Neural cell (in vitro differentiated cells): Measurements from ENCODE around the gene CNDP2. TPM values are rescaled to one million over a fixed set of nuclear protein-coding genes. Genes with fewer than 3 reads are reported as not detected.

Experiments
- H2AFZ ChIP-seq: fragments of 200-600, 300-800 bp; sonication (generic), shearing (Covaris generic); 2 replicates; pipeline ENCODE4 v1.6.0; 2014; ENCODE audit warnings: low read depth, mild to moderate bottlenecking, antibody characterized with exemption, low read length, moderate library complexity
- H3F3A ChIP-seq: fragments of 200-600 bp; shearing (Covaris generic); 2 replicates; pipeline ENCODE4 v1.6.1; 2016; ENCODE audit warnings: mild to moderate bottlenecking, moderate library complexity, mixed read lengths, antibody characterized with exemption, low read length; ENCODE audit not compliant: insufficient read depth, poor library complexity, severe bottlenecking
- H3K27ac ChIP-seq: fragments of 200-600, 300-800 bp; sonication (generic), shearing (Covaris generic); 2 replicates; pipeline ENCODE4 v1.5.1; 2014; ENCODE audit warnings: mild to moderate bottlenecking, low read length, moderate library complexity
- H3K27me3 ChIP-seq: fragments of 300-800, 200-600 bp; sonication (generic), shearing (Covaris generic); 2 replicates; pipeline ENCODE4 v1.6.0; 2014; ENCODE audit warnings: mild to moderate bottlenecking, low read depth, low read length, moderate library complexity; ENCODE audit not compliant: insufficient read depth
- H3K36me3 ChIP-seq: fragments of 300-800, 200-600 bp; sonication (generic), shearing (Covaris generic); 2 replicates; pipeline ENCODE4 v1.5.1; 2014; ENCODE audit warnings: mild to moderate bottlenecking, antibody characterized with exemption, low read length, moderate library complexity; ENCODE audit not compliant: insufficient read depth
- H3K4me2 ChIP-seq: fragments of 300-800, 200-600 bp; sonication (generic), shearing (Covaris generic); 2 replicates; pipeline ENCODE4 v1.6.0; 2014; ENCODE audit warnings: mild to moderate bottlenecking, low read length
- H3K4me3 ChIP-seq: fragments of 300-800, 200-600 bp; sonication (generic), shearing (Covaris generic); 2 replicates; pipeline ENCODE4 v1.5.1; 2014; ENCODE audit warnings: mild to moderate bottlenecking, low read length, moderate library complexity
- H3K79me2 ChIP-seq: fragments of 200-600 bp; shearing (Covaris generic); replicated peaks from 2 replicates; pipeline ENCODE4 v1.6.0; 2014; ENCODE audit warnings: mild to moderate bottlenecking, low read length, moderate library complexity; ENCODE audit not compliant: insufficient read depth
- H3K9ac ChIP-seq: fragments of 300-800, 200-600 bp; sonication (generic), shearing (Covaris generic); 2 replicates; pipeline ENCODE4 v1.6.1; 2016; ENCODE audit warnings: mild to moderate bottlenecking, low read length, mixed read lengths
- H3K9me2 ChIP-seq: fragments of 200-600 bp; shearing (Covaris generic); 2 replicates; pipeline ENCODE4 v1.6.1; 2016; ENCODE audit warnings: mild to moderate bottlenecking, low read length, mixed read lengths; ENCODE audit not compliant: insufficient read depth
- H3K9me3 ChIP-seq: fragments of 200-600, 300-800 bp; sonication (generic), shearing (Covaris generic); 2 replicates; pipeline ENCODE4 v1.6.1; 2016; ENCODE audit warnings: mild to moderate bottlenecking, mixed run types, low read length, moderate library complexity, mixed read lengths
- H4K20me1 ChIP-seq: fragments of 200-600 bp; shearing (Covaris generic); 2 replicates; pipeline ENCODE4 v1.6.1; 2016; ENCODE audit warnings: mild to moderate bottlenecking, mixed run types; ENCODE audit not compliant: insufficient read depth
- EP300 ChIP-seq: fragments of 450-650 bp; conservative IDR thresholded peaks from 2 replicates; pipeline ENCODE4 v1.6.1; 2014; ENCODE audit warnings: antibody characterized with exemption, mild to moderate bottlenecking, moderate library complexity; ENCODE audit not compliant: poor library complexity, severe bottlenecking
- EZH2 ChIP-seq: fragments of 200-600, 300-800 bp; shearing (Covaris generic), sonication (generic); IDR thresholded peaks from 2 replicates; pipeline ENCODE4 v1.6.1; 2014; ENCODE audit warnings: antibody characterized with exemption, low read length, borderline replicate concordance, mild to moderate bottlenecking; ENCODE audit not compliant: insufficient read depth, poor library complexity, severe bottlenecking
- MXI1 ChIP-seq: fragments of 450-650 bp; conservative IDR thresholded peaks from 2 replicates; pipeline ENCODE4 v1.6.1; 2014; ENCODE audit warnings: antibody characterized with exemption, mild to moderate bottlenecking; ENCODE audit not compliant: poor library complexity, severe bottlenecking
- POLR2AphosphoS5 ChIP-seq: IDR thresholded peaks from 2 replicates; pipeline ENCODE4 v1.6.1; 2012
- RAD21 ChIP-seq: fragments of 450-650 bp; conservative IDR thresholded peaks from 2 replicates; pipeline ENCODE4 v1.6.1; 2014; ENCODE audit warnings: antibody characterized with exemption, mild to moderate bottlenecking, moderate library complexity
- REST ChIP-seq: IDR thresholded peaks from 2 replicates; pipeline ENCODE4 v1.6.1; 2012; ENCODE audit warnings: borderline replicate concordance
- SMC3 ChIP-seq: fragments of 450-650 bp; conservative IDR thresholded peaks from 2 replicates; pipeline ENCODE4 v1.6.1; 2014; ENCODE audit warnings: antibody characterized with exemption, mild to moderate bottlenecking, moderate library complexity; ENCODE audit not compliant: poor library complexity
- TAF1 ChIP-seq: IDR thresholded peaks from 2 replicates; pipeline ENCODE4 v1.6.1; 2012; ENCODE audit warnings: low read depth
- polyA plus RNA-seq: library from polyadenylated mRNA; depleted of rRNA; stranded (reverse); fragments of >200 nt; gene quantifications from 2 replicates; pipeline ENCODE4 v1.2.3, GENCODE V29; 2014
- TF ChIP-seq, protein P1 (sequence below): fragments of 450-650 bp; IDR thresholded peaks from 2 replicates; pipeline ENCODE4 v1.5.1; 2014; ENCODE audit warnings: antibody characterized with exemption, mild to moderate bottlenecking, moderate library complexity; ENCODE audit not compliant: poor library complexity, severe bottlenecking

The CNDP2 gene
- polyA plus RNA-seq, 1 donor from 2014 or later, result 35.7 TPM

- H3K27me3 ChIP-seq, result no peaks in the 10 kb centered on the region
- H3K27ac ChIP-seq, result no peak overlapping the region
- peak overlapping the region; percentile 100 for H3K4me3 ChIP-seq
- H4K20me1 ChIP-seq, result no peaks in the 10 kb centered on the region
- no peaks in the 10 kb centered on the region for H3K9me2 ChIP-seq
- TF ChIP-seq EP300, result no peak
- TF ChIP-seq REST, result no peak
- no peak for TF ChIP-seq EZH2
- TF ChIP-seq TAF1, result no peak
- TF ChIP-seq RAD21, result no peak
- TF ChIP-seq MXI1, result no peak
- TF ChIP-seq, protein P1, sequence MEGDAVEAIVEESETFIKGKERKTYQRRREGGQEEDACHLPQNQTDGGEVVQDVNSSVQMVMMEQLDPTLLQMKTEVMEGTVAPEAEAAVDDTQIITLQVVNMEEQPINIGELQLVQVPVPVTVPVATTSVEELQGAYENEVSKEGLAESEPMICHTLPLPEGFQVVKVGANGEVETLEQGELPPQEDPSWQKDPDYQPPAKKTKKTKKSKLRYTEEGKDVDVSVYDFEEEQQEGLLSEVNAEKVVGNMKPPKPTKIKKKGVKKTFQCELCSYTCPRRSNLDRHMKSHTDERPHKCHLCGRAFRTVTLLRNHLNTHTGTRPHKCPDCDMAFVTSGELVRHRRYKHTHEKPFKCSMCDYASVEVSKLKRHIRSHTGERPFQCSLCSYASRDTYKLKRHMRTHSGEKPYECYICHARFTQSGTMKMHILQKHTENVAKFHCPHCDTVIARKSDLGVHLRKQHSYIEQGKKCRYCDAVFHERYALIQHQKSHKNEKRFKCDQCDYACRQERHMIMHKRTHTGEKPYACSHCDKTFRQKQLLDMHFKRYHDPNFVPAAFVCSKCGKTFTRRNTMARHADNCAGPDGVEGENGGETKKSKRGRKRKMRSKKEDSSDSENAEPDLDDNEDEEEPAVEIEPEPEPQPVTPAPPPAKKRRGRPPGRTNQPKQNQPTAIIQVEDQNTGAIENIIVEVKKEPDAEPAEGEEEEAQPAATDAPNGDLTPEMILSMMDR, result no peak
- no peak for TF ChIP-seq POLR2AphosphoS5
- no peak for TF ChIP-seq SMC3
- no peak overlapping the region for H2AFZ ChIP-seq
- H3K36me3 ChIP-seq, result no peaks in the 10 kb centered on the region
- no peak overlapping the region for H3K9ac ChIP-seq
- no peaks in the 10 kb centered on the region for H3F3A ChIP-seq
- peaks cover 21% of the 10 kb centered on the region for H3K79me2 ChIP-seq
- no peaks in the 10 kb centered on the region for H3K9me3 ChIP-seq
- no peak overlapping the region for H3K4me2 ChIP-seq
Measured at GRCh38 chr18:74497778-74498177, 1.6 kb downstream of the CNDP2 start.

DNA sequence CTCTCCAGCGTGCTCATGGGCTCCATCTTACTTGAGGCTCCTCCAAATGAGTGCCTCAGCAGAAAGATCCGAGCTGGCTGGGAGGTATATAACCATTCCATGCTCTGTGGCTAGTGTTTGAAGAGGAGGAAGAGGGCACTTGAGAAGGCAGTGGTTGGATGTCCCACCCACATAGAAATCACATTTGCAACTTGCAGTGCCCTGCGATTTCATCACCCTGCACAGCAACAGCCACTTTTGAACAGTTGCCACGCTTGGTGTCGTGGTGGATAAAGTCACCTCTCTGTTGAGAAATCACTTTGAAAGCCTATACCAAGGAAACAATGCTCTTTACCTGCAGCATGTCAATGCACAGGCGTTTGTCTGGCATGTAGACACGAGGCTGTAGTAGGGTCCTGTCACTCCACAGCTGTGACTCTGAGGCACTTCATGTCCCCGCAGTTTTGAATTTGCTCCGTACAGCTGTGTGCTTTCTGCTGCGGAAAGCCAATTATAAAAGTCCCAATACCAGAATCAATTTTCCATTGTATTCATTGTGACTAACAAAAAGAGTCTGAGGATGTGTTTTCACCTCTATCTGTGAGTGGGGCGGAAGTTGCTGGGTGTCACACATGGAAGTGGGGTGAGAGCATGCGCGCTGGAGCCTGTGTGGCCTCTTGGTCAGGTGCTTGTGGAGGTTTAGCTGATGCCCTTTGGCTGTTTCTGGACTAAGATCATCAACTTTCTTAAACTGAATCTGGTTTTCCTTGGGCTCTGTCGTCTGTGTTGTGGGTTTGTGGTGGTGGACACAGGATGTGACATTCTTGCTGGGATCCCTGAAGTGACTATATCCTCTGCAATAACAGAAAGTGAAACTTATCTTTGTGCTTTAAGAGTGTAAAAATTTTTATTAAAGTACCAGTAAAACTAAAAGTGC is 2.8 kb downstream of the CNDP2 start:
- H3K27ac ChIP-seq, result no peak overlapping the region
- H3K36me3 ChIP-seq, result no peaks in the 10 kb centered on the region
- H3K27me3 ChIP-seq, result no peaks in the 10 kb centered on the region
- no peak overlapping the region for H2AFZ ChIP-seq
- no peaks in the 10 kb centered on the region for H3K9me3 ChIP-seq
- no peak overlapping the region for H3K9ac ChIP-seq
- H4K20me1 ChIP-seq, result no peaks in the 10 kb centered on the region
- no peaks in the 10 kb centered on the region for H3F3A ChIP-seq
- H3K4me3 ChIP-seq, result no peak overlapping the region
- TF ChIP-seq REST (no peak), SMC3 (no peak), EP300 (no peak), MXI1 (no peak), RAD21 (no peak), TAF1 (no peak)
- TF ChIP-seq, protein P1, result no peak
- H3K9me2 ChIP-seq, result no peaks in the 10 kb centered on the region
- no peak overlapping the region for H3K4me2 ChIP-seq
- peaks cover 21% of the 10 kb centered on the region for H3K79me2 ChIP-seq
